Measurements from ENCODE around the gene WDR86.

The WDR86 gene

GRCh38 chr7:151451156-151451555 is 41.3 kb upstream of the WDR86 start:
- Histone ChIP-seq H3K4me1 (ENCODE audit: control insufficient read depth, insufficient read depth, low read length) (peaks cover 14% of the 10 kb centered on the region), H3K4me3 (ENCODE audit: low read depth, low read length) (no peak overlapping the region), H3K27me3 (ENCODE audit: control insufficient read depth, insufficient read depth, low read length) (peaks cover 14% of the 10 kb centered on the region), H3K27ac (ENCODE audit: low read depth, low read length) (no peak overlapping the region), H3K36me3 (ENCODE audit: control insufficient read depth, insufficient read depth, low read length) (no peaks in the 10 kb centered on the region), H3K9ac (ENCODE audit: low read depth, low read length) (no peak overlapping the region), H3K9me3 (ENCODE audit: control insufficient read depth, insufficient read depth, low read length) (no peaks in the 10 kb centered on the region)

DNA sequence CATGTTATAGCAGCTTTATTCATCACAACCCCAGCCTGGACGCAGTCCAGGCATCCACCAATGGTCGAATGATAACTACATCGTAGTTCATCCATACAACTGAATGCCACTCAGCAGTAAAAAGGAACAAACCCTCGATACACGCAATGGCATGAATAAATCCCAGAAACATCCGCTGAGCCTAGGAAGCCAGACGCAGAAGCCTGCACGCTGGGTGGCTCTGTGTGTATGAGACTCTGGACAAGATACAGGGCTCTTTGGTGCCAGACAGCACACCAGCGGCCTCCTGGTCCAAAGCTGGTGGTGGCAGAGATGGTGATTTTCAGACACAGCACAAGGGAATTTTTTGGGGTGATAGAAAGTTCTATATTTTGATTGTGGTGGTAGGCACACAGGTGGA is 40.2 kb upstream of the WDR86 start:
- H3K4me3 ChIP-seq (ENCODE audit: low read depth, low read length): no peak overlapping the region
- H3K4me1 ChIP-seq (ENCODE audit: control insufficient read depth, insufficient read depth, low read length): peaks cover 8% of the 10 kb centered on the region
- peaks cover 14% of the 10 kb centered on the region for H3K27me3 ChIP-seq (ENCODE audit: control insufficient read depth, insufficient read depth, low read length)

GRCh38 chr7:151448261-151449252 is 38.7 kb upstream of the WDR86 start:
- peaks cover 8% of the 10 kb centered on the region for H3K4me1 ChIP-seq (ENCODE audit: control insufficient read depth, insufficient read depth, low read length)
- H3K27ac ChIP-seq (ENCODE audit: low read depth, low read length): no peak overlapping the region
- no peak overlapping the region for H3K9ac ChIP-seq (ENCODE audit: low read depth, low read length)
- peak overlapping the region; percentile 51 for H3K4me3 ChIP-seq (ENCODE audit: low read depth, low read length)
- H3K27me3 ChIP-seq (ENCODE audit: control insufficient read depth, insufficient read depth, low read length): peaks cover 14% of the 10 kb centered on the region
- H3K9me3 ChIP-seq (ENCODE audit: control insufficient read depth, insufficient read depth, low read length): no peaks in the 10 kb centered on the region
- H3K36me3 ChIP-seq (ENCODE audit: control insufficient read depth, insufficient read depth, low read length): no peaks in the 10 kb centered on the region

More for the DNA sequence above, 40.2 kb upstream of the WDR86 start:
- H3K36me3 ChIP-seq (ENCODE audit: control insufficient read depth, insufficient read depth, low read length): no peaks in the 10 kb centered on the region
- no peak overlapping the region for H3K9ac ChIP-seq (ENCODE audit: low read depth, low read length)
- H3K9me3 ChIP-seq (ENCODE audit: control insufficient read depth, insufficient read depth, low read length): no peaks in the 10 kb centered on the region
- no peak overlapping the region for H3K27ac ChIP-seq (ENCODE audit: low read depth, low read length)

DNA sequence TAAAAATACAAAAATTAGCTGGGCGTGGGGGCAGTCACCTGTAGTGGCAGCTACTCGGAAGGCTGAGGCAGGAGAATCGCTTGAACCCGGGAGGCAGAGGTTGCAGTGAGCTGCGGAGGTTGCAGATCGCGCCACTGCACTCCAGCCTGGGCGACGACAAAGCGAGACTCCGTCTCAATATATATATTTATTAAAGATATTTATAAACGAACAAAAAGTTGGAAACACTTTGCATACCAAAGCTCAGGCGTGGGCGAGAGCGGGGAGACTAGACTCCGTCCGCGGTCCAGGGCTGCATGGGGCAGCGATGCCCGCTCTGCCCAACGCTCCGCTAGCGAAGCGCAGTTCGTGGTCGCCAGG is 38.0 kb upstream of the WDR86 start:
- Histone ChIP-seq H3K36me3 (ENCODE audit: control insufficient read depth, insufficient read depth, low read length) (no peaks in the 10 kb centered on the region), H3K9me3 (ENCODE audit: control insufficient read depth, insufficient read depth, low read length) (no peaks in the 10 kb centered on the region), H3K9ac (ENCODE audit: low read depth, low read length) (no peak overlapping the region), H3K4me1 (ENCODE audit: control insufficient read depth, insufficient read depth, low read length) (peaks cover 2% of the 10 kb centered on the region), H3K27ac (ENCODE audit: low read depth, low read length) (no peak overlapping the region), H3K27me3 (ENCODE audit: control insufficient read depth, insufficient read depth, low read length) (peaks cover 14% of the 10 kb centered on the region), H3K4me3 (ENCODE audit: low read depth, low read length) (peak overlapping the region; percentile 51)

DNA sequence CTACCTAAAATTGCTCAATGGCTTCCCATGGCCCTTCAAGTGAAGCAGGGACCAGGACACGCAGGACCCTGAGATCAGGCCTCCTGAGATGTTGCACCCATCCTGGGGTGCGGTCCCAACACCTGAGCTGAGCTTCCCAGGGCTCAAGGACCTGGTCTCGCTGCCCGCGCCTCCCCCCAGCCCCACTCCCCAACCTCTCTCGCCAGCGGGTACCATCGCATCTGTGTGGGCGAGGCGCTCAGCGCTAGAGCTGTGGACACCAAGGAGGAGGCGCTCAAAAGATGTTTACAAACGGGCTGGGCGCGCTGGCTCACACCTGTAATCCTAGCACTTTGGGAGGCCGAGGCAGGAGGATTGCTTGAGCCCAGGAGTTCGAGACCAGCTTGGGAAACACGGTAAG is 37.5 kb upstream of the WDR86 start:
- Histone ChIP-seq H3K4me1 (ENCODE audit: control insufficient read depth, insufficient read depth, low read length) (no peaks in the 10 kb centered on the region), H3K27me3 (ENCODE audit: control insufficient read depth, insufficient read depth, low read length) (peaks cover 14% of the 10 kb centered on the region), H3K36me3 (ENCODE audit: control insufficient read depth, insufficient read depth, low read length) (no peaks in the 10 kb centered on the region), H3K4me3 (ENCODE audit: low read depth, low read length) (no peak overlapping the region), H3K9ac (ENCODE audit: low read depth, low read length) (no peak overlapping the region), H3K9me3 (ENCODE audit: control insufficient read depth, insufficient read depth, low read length) (no peaks in the 10 kb centered on the region), H3K27ac (ENCODE audit: low read depth, low read length) (no peak overlapping the region)

DNA sequence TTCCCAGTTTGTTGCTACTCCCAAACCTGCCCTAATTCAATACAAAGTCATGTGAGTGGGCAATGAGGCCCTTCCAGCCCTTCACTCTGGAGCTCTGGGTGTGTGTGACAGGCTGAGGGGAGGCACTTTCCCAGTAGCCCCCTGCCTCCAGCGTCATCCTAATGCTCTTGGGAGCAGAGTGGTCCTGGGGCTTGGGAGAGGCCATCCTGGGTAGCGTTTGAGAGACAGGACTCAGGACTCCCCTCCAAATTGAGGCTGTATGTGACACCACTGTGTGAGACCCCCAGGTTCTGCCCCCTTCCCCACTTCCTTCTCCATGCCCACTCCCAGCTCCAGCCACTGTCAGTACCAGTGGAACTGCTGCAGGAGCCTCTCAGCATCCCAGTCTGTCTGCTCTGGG is 36.6 kb upstream of the WDR86 start:
- no peak overlapping the region for H3K27ac ChIP-seq (ENCODE audit: low read depth, low read length)
- H3K9ac ChIP-seq (ENCODE audit: low read depth, low read length): no peak overlapping the region
- peaks cover 14% of the 10 kb centered on the region for H3K27me3 ChIP-seq (ENCODE audit: control insufficient read depth, insufficient read depth, low read length)
- no peaks in the 10 kb centered on the region for H3K9me3 ChIP-seq (ENCODE audit: control insufficient read depth, insufficient read depth, low read length)
- H3K4me1 ChIP-seq (ENCODE audit: control insufficient read depth, insufficient read depth, low read length): peaks cover 4% of the 10 kb centered on the region
- H3K36me3 ChIP-seq (ENCODE audit: control insufficient read depth, insufficient read depth, low read length): no peaks in the 10 kb centered on the region
- H3K4me3 ChIP-seq (ENCODE audit: low read depth, low read length): no peak overlapping the region

- no peak overlapping the region for H3K4me3 ChIP-seq (ENCODE audit: low read depth, low read length)
- no peaks in the 10 kb centered on the region for H3K36me3 ChIP-seq (ENCODE audit: control insufficient read depth, insufficient read depth, low read length)
- H3K4me1 ChIP-seq (ENCODE audit: control insufficient read depth, insufficient read depth, low read length): peaks cover 14% of the 10 kb centered on the region
- H3K27me3 ChIP-seq (ENCODE audit: control insufficient read depth, insufficient read depth, low read length): peaks cover 14% of the 10 kb centered on the region
- H3K27ac ChIP-seq (ENCODE audit: low read depth, low read length): no peak overlapping the region
- no peak overlapping the region for H3K9ac ChIP-seq (ENCODE audit: low read depth, low read length)
- H3K9me3 ChIP-seq (ENCODE audit: control insufficient read depth, insufficient read depth, low read length): no peaks in the 10 kb centered on the region
These were observed 34.8 kb upstream of the WDR86 start for GRCh38 chr7:151444632-151445031.

- H3K27ac ChIP-seq (ENCODE audit: low read depth, low read length): no peak overlapping the region
- H3K4me3 ChIP-seq (ENCODE audit: low read depth, low read length): no peak overlapping the region
- H3K36me3 ChIP-seq (ENCODE audit: control insufficient read depth, insufficient read depth, low read length): no peaks in the 10 kb centered on the region
- H3K4me1 ChIP-seq (ENCODE audit: control insufficient read depth, insufficient read depth, low read length): peaks cover 18% of the 10 kb centered on the region
- H3K27me3 ChIP-seq (ENCODE audit: control insufficient read depth, insufficient read depth, low read length): peaks cover 20% of the 10 kb centered on the region
- H3K9me3 ChIP-seq (ENCODE audit: control insufficient read depth, insufficient read depth, low read length): no peaks in the 10 kb centered on the region
- H3K9ac ChIP-seq (ENCODE audit: low read depth, low read length): no peak overlapping the region
These were observed 33.1 kb upstream of the WDR86 start for GRCh38 chr7:151442776-151443496.

- Histone ChIP-seq H3K27ac (ENCODE audit: low read depth, low read length) (no peak overlapping the region), H3K4me1 (ENCODE audit: control insufficient read depth, insufficient read depth, low read length) (peaks cover 18% of the 10 kb centered on the region), H3K9ac (ENCODE audit: low read depth, low read length) (no peak overlapping the region), H3K27me3 (ENCODE audit: control insufficient read depth, insufficient read depth, low read length) (peaks cover 9% of the 10 kb centered on the region), H3K36me3 (ENCODE audit: control insufficient read depth, insufficient read depth, low read length) (no peaks in the 10 kb centered on the region), H3K9me3 (ENCODE audit: control insufficient read depth, insufficient read depth, low read length) (no peaks in the 10 kb centered on the region), H3K4me3 (ENCODE audit: low read depth, low read length) (peak overlapping the region; percentile 62)
These were observed 31.1 kb upstream of the WDR86 start for GRCh38 chr7:151440799-151441445.

DNA sequence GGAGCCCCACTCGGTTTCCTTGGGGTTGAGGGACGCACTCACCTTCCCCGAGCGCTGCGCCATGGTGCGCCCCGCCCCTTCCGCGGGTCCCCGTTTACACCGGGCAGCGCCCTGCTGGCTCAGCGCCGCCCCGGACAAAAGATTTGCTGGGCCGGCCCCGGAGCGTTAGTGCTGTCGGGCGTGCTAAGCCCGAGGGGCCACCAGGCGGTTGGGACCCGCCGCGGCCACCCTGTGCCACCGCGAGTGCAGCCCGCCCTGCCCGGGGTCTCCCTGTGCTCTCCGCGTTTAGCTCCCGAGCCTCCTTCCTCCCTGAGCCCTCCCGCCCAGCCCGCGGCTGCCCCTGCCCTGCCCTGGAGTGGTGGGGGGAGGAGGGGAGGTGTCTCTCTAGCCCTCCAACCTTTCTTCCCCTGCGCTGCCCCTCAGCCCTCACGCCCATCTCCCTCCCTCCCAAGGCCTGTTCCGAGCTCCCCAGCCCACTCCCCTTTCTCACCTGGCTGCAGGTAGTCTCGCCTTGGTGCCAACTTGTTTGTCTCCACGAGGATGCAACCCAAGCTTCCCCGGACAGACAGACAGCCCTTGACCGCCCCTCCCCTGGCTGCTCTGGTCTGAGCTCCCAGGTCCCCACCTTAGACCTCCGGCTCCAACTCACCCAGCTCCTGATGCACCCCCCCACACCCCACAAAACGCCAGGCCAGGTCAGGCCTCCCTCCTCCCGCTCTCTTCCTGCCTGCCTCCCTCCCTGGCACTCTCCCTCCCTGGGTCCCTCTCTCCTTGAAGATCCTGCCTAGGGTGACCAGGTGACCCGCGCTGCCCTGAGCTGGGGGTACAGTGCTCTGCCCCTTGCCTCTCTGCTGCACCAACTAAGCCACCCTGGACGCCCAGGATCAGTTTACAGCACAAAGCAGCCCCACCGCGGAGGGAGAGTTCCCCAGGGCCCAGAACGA is 30.3 kb upstream of the WDR86 start, which contains the start of gene CRYGN:
Gene CRYGN (minus strand): TSS at position 287 of the 944 bp plus-strand sequence. CDS start 224 bp downstream, at position 63.
- Histone ChIP-seq H3K9ac (ENCODE audit: low read depth, low read length) (no peak within 1 kb of the TSS), H3K4me1 (ENCODE audit: control insufficient read depth, insufficient read depth, low read length) (peaks cover 18% of the 10 kb centered on the region), H3K9me3 (ENCODE audit: control insufficient read depth, insufficient read depth, low read length) (no peaks in the 10 kb centered on the region), H3K4me3 (ENCODE audit: low read depth, low read length) (peak within 1 kb of the TSS; percentile 62), H3K27me3 (ENCODE audit: control insufficient read depth, insufficient read depth, low read length) (peaks cover 9% of the 10 kb centered on the region), H3K36me3 (ENCODE audit: control insufficient read depth, insufficient read depth, low read length) (no peaks in the 10 kb centered on the region), H3K27ac (ENCODE audit: low read depth, low read length) (no peak within 1 kb of the TSS)

Data from HUES48 (cell line).